Fibroblast of villous mesenchyme (primary cell): ENCODE data around the gene RAD51B. TPM values are rescaled to one million over a fixed set of nuclear protein-coding genes. Genes with fewer than 3 reads are reported as not detected.

ENCODE experiments used
- DNase-seq: peaks from one replicate; pipeline ENCODE4 v3.0.0-alpha.2; 2010; ENCODE audit warnings: low read depth
- H3K4me3 ChIP-seq: 2 replicates; pipeline ENCODE4 v1.5.1; 2011; ENCODE audit warnings: low read depth, mild to moderate bottlenecking, low read length
- CTCF ChIP-seq: IDR thresholded peaks from 2 replicates; pipeline ENCODE4 v1.5.1; 2012; ENCODE audit warnings: low read depth, mild to moderate bottlenecking, low read length; ENCODE audit not compliant: insufficient read depth
- total RNA-seq: library from RNA; depleted of rRNA; stranded (reverse); fragments of >200 nt; gene quantifications from 2 replicates; pipeline ENCODE4 v1.2.3, GENCODE V29; 2012

The RAD51B gene
- total RNA-seq, 1 donor, result 22.0 TPM

GRCh38 chr14:68379510-68380328, 560.1 kb downstream of the RAD51B start:
- no peak for DNase-seq
- H3K4me3 ChIP-seq, result no peak overlapping the region
- TF ChIP-seq CTCF, result no peak

GRCh38 chr14:68380329-68380741, 560.8 kb downstream of the RAD51B start:
- H3K4me3 ChIP-seq, result no peak overlapping the region
- DNase-seq, result no peak
- TF ChIP-seq CTCF, result no peak

GRCh38 chr14:68384335-68384734, 564.8 kb downstream of the RAD51B start:
- DNase-seq, result peak; percentile 55
- H3K4me3 ChIP-seq, result no peak overlapping the region
- no peak for TF ChIP-seq CTCF

GRCh38 chr14:68384881-68385280, 565.3 kb downstream of the RAD51B start:
- DNase-seq, result no peak
- no peak overlapping the region for H3K4me3 ChIP-seq
- no peak for TF ChIP-seq CTCF

- H3K4me3 ChIP-seq, result no peak overlapping the region
- no peak for TF ChIP-seq CTCF
- no peak for DNase-seq
Observed at GRCh38 chr14:68386446-68386845, 566.9 kb downstream of the RAD51B start.

- peak; percentile 60 for DNase-seq
- no peak overlapping the region for H3K4me3 ChIP-seq
- TF ChIP-seq CTCF, result no peak
Observed at GRCh38 chr14:68386950-68387779, 567.6 kb downstream of the RAD51B start.
